ENCODE results near the gene RFNG.
"Not testable (repeated sequence)": the region's sequence is repeated elsewhere in the genome, so short reads cannot be mapped to it uniquely, and the experiment has no call there.

The RFNG gene

DNA sequence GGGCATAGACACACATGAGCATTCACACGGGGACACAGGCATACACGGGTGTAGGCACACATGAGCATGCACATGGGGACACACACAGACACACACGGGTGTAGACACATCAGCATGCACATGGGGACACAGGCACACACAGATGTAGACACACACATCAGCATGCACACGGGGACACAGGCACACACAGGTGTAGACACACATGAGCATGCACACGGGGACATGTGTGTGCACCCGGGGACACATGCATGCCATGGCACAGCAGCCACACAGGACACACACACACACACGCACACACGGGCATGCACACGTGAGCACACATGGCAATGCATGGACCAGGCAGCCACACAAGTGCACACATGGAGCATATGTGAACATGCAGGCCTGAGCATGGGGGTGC lies 9.0 kb downstream of the RFNG start:
- no peak for DNase-seq (ENCODE audit: low read depth in 2 of 2)

DNA sequence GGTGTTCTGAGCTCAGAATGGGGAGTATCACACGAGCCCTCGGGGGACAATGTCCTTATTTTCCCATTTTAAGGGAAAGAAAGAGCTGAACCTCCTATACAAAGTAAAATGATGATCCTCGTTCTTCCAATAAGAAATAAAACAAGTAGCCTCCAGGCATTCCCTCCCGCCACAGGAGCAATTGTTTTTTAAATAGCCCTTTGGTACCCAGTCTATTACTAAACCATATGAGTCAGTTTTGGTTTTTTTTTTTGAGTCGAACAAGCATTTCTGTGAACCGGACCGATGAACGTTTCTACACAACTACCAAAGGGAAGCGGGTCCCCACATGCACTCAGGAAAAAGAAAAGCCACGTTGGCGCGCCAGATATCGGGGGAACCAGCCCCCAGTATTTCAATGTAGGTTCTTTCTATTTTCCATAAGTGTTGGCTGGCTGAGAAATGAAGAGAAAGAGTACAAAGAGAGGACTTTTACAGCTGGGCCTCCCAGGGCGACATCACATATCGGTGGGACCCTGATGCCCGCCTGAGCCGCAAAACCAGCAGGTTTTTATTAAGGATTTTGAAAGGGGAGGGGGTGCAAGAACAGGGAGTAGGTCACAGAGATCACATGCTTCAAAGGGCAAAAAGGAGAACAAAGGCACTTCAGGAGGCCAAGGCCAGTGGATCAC lies 10.3 kb downstream of the RFNG start:
- no peak for DNase-seq (ENCODE audit: low read depth in 2 of 2)

DNA sequence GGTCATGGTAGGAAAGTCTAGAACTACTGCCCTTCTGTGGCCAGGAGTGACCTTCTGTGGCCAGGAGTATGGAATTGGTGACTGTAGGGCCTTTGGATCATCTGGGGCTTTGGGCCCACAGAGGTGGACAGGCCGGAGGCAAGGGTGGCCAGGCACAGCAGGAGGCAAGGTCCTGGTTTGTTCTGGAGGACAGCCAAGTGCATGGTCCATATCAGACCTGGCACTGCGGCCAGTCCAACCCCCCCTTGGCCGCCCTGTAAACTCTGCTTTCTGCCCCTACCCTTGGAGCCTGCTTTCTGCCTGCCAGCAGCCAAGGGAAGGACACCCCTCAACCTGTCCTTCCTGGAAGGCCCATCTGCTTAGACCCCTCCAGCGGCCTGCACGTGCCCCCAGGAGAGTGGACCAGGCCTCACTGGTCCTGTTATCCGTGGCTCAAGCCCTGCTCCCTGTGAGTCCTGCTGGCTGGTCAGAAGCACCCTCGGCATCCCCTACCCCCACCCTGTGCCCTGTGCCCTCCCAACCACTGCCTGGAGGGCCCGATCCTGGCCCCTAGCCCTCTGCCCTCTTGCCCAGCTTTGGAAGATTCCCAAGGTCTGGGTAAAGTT lies 11.8 kb downstream of the RFNG start:
- DNase-seq (ENCODE audit: low read depth in 2 of 2), result no peak

DNA sequence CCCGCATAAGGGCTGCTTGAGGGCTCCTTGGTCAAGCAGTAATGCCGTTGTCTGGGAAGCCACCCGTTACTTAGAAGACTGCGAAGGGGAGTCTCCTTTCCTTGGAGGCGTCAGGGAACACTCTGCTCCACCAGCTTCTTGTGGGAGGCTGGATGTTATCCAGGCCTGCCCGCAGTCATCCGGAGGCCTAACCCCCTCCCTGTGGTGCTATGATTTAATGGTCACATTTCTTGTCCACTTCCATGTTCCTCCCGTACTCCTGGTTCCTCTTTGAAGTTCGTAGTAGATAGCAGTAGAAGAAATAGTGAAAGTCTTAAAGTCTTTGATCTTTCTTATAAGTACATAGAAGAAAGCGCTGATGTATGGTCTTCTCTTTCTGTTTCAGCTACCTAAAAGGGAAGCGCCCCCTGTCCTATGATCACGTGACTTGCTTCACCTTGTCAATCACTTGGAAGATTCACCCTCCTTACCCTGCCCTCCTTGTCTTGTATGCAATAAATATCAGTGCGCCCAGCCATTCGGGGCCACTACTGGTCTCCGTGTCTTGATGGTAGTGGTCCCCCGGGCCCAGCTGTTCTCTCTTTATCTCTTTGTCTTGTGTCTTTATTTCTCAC lies 12.7 kb downstream of the RFNG start:
- DNase-seq (ENCODE audit: low read depth in 2 of 2), result not testable (repeated sequence)

DNA sequence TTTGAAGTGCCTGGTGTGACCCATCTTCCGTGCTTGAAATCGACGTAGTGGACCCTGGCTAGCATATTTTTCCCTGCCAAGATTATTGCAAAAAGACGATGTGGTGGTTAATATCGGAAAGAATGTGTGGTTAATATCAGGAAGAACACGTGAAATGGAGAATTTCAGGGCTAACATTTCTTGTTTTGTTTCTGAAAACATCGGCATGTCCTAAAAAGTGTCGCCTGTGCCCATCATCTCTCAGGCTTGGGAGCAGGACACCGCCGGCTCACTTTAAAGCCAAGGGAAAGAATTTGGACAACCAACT lies 13.8 kb downstream of the RFNG start:
- no peak for DNase-seq (ENCODE audit: low read depth in 2 of 2)

DNA sequence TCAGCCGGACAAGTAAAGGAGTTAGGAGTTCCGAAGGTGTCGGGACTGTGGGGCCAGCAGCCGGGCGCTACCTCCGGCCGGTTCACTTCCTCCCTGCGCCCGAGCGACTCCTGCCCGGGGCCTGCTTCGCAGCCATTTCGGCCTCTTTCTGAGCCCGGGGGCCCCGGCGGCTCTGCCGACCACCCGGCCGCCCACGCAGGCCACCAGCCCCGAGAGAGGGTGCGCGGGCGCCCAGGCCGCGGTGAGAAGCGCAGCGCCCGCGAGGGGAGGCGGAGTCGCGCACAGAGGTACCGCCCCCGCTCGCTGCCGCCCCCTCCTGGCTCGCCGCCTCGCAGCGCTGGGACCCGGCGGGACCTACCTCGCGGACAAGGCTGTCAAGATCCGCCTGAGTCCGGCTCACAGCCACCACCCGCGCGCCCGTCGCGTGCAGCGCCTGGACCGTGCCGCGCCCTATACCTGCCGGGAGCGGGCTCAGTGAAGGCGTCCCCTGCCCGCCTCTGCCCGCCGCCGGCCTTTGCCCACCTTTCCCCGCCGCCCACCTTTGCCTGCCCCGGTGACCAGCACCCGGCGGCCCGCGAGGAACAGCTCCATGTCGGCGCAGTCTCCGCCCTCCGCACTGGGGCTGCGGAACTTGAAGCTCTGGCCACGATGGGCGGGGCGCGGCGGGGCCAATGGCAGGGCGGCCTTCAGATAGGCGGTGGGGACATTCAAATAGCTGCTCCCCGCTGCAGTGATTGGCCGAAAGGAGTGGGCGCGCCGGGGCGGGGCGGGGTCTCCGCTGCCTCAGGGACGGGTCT lies 14.3 kb downstream of the RFNG start, which contains the start of gene DCXR:
Gene DCXR, minus strand, starts transcription at position 606 of the 797 bp plus-strand sequence. Its CDS starts 15 bp downstream, at position 591.
- DNase-seq (ENCODE audit: low read depth in 2 of 2), result peak; percentile 91 to 95

DNA sequence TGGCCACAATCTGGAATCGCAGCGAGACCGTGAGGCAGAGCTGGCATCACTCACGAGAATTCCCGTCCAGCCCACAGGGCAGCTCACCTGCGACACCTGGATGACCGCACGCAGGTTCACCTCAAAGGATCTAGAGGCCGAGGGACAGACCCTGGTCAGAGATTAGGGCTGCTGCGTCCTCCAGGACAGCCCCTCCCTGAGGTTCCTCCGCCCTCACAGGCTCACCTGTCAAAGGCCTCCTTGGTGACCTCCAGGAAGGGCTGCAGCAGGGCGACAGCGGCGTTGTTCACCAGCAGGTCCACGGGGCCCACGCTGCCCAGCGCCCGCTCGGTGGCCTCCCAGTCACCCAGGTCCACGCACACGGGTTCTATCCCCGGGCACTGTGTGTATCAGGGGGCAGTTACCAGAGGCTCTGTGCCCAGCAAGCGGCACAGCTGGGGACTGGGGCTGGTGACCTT lies 14.9 kb downstream of the RFNG start:
- no peak for DNase-seq (ENCODE audit: low read depth in 2 of 2)

DNA sequence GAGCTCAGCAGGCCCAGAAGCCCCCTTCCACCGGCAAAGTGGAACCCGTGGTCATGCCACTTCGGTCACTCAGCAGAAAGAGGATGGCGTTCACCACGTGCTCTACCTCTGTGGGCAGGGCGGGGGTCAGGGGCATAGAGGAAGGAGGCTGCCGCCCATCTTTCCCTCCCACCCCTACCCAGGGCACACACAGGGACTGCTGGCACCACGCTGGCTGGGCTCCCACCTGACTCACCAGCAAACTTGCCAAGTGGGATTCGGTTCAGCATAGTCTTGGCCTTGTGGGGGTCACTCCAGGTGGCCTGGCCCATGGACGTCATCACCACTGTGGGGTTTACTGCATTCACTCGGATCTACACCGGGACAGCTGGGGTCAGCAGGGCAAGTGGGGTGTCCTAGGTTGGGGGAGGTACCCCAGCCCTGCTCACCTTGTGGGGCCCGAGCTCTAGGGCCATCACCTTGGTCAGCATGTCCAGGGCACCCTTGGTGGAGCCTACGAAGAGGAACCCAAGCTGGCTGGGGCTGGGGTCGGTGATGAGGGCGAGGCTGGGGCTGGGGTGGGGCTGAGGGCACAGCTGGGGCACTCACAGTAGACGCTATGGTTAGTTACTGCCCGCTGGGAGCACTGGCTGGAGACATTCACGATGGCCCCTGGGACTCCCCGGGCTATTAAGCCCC lies 15.5 kb downstream of the RFNG start:
- DNase-seq (ENCODE audit: low read depth in 2 of 2), result no peak

DNA sequence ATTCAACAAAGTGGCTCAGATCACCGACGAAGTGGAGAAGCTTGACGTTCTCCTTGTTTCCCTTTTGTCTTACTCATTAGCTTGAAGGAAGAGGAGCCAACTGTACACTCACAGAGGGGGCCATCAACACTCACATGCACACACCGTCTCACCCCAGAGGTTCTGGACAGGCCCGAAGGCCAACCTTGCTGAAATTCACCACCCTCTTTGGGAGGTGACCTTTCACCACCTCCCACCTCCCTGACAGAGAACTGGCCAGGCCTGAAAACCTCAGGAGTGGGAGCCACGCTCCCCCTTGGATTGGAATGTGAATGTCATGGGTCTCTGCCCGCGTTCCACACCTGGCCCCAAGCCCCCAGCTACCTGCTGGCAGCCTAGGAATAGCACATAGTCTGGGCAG lies 16.1 kb downstream of the RFNG start:
- DNase-seq (ENCODE audit: low read depth in 2 of 2), result no peak

DNA sequence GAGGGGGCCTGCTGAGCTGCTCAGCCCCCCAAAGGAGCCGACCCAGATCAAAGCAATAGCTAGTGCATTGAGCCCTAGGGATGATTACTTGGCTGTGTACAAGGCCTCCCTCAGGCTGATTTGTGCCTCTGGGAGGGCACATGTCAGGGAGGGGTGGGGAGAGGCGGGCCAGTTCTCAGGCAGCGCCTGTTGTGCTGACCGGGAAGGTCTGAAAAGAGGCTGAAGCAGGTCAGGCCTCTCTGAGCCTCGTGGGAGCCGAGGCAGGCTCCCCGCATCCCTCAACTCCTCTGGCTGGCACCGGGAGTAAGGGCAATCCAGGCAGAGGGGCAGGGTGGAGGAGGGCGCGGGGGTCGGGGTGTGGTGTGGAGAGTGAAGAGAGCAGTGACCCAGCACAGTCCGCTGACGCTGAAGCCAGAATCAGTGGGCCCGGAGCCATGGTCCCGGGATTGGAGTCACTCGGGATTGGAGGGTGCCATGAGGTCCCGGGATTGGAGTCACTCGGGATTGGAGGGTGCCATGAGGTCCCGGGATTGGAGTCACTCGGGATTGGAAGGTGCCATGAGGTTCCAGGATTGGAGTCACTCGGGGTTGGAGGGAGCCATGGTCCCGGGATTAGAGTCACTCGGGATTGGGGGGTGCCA lies 17.1 kb downstream of the RFNG start:
- DNase-seq (ENCODE audit: low read depth in 2 of 2), result no peak

DNA sequence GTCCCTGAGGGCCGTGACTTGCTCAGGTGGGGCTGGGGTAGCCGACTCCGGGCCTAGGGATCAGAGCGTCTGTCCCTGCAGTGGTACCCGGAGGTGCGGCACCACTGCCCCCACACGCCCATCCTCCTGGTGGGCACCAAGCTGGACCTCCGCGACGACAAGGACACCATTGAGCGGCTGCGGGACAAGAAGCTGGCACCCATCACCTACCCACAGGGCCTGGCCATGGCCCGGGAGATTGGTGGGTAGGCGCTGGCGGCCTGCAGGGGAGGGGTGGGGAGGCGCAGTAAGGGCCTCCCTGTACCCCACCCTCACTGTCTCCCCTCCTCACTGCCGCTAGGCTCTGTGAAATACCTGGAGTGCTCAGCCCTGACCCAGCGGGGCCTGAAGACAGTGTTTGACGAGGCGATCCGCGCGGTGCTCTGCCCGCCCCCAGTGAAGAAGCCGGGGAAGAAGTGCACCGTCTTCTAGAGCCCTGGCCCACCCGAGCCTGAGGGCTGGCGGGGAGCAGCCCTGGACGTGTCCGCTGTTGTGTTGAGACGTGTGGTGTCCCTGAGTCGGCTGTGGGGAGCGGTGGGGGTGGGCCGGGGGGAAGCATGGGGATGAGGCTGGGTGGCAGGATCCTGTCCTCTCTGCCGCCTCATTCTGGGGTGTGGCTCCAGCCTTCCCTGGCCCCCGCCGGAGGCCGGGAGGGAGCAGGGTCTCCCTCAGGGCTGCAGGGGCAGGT lies 18.1 kb downstream of the RFNG start:
- DNase-seq (ENCODE audit: low read depth in 2 of 2), result no peak

DNA sequence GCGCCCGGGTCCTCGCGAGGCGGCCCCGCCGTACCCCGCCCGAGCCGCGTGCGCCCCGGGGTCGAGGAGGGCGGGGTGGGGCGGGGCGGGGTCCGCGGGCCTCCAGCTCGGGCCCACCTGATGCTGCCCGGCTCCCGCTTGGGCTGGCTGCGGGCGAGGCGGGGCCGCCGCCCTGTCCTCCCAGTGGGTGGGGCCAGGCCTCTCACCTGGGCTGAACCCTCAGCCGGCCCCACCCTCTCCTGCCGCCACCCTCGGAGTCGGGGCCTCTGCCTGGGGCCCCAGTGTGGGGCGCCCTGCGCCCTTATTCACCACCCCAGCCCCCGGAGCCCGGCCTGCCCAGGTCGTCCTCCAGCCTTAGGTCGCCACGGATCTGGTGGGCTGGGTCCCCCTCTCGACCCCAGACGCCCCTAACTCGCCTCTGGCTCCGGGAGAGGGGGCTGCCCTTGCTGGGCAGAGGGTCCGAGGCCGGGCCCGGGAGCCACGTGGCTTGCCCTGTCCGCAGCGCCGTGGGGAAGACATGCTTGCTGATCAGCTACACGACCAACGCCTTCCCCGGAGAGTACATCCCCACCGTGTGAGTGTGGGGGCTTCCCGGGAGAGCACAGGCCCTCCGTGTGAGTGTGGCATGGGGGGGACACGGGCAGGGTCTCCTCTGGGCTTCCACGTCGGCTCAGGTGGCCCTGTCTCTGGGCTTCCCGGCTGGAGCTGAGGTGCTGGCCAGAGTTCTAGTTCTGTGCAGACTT lies 19.6 kb downstream of the RFNG start:
- DNase-seq (ENCODE audit: low read depth in 2 of 2), result peak in 1 of 2 donors; percentile 55

DNA sequence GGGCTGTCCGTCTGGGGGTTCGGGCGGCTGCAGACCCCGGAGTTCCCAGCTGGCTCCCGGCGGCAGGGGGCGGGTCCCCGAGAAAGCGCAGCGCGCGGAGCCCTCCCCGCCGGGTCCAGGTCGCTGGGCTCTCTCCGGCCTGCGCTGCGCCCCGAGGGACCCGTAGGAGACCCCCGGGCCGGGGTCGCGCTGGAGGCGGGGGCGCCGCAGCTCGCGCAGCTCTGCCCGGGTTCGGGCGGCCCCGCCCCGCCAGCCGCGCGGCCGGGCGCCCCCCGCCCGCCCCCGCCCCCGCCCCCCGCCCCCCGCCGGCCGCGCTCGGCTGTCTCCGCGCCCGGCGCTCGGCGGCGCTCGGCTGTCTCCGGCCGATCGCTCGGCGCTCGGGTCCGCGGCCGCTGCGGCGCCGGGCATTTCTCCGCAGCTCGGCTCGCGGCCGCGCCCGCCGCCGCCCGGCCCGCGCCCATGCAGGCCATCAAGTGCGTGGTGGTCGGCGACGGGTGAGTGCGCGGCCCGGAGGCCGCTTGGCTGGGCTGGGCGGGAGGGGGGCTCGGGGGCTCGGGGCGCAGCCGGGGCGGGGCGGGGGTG lies 20.2 kb downstream of the RFNG start, which contains the start of gene RAC3:
Gene RAC3, plus strand, starts transcription at position 376 of the 582 bp plus-strand sequence. Its CDS starts 84 bp downstream, at position 460.
- DNase-seq (ENCODE audit: low read depth in 2 of 2), result no peak

DNA sequence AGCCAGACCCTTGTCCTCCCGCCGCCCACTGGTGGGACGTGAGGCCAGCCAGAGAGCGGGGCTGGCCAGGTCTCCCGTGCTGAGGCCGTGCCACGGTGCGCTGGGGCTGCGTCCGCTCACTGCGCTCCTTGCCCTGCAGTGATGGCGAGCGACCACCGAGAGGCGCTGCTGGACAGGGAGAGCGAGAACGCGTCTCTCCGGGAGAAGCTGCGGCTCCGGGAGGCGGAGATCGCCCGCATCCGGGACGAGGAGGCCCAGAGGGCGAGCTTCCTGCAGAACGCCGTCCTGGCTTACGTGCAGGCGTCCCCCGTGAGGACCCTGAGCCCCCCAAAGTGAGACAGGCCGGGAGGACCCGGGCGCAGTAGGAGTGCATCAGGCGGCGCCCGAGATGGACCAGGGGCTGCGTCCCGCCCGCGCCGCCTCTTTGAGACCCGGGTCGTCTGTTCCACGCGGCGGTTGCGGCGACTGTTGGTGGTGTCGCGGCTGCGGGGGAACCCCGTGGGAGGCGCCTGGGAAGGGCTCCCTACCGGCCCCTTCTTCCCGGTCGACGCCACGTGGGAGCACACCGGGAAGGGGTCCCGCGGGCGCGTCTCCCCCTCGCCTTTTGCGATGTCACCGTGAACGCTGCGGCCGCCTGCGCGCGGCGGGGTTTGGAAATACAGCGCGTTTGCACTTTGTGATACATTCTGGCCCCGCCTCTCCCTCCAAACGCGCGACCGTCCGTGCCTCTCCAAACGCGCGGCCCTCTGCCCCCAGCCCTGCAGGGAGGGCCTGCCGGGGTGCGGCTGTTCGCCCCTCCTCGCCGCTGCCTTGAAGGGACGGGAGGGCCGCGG lies 20.9 kb downstream of the RFNG start:
- DNase-seq (ENCODE audit: low read depth in 2 of 2), result peak; percentile 69 to 83

DNA sequence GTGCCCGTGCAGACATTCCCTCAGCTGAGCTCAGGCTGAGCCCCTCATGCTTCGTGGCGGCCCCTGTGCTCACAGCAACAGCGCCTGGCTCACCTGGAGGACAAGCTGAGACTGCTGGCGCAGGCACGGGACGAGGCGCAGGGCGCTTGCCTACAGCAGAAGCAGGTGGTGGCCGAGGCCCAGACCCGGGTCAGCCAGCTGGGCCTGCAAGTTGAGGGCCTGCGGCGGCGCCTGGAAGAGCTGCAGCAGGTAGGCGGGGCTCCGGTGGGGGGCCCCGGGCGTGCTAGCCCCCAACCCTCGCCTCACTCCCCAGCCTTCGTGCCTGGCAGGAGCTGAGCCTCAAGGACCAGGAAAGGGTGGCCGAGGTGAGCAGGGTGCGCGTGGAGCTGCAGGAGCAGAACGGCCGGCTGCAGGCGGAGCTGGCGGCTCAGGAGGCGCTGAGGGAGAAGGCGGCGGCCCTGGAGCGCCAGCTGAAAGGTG lies 21.6 kb downstream of the RFNG start:
- DNase-seq (ENCODE audit: low read depth in 2 of 2), result no peak

DNA sequence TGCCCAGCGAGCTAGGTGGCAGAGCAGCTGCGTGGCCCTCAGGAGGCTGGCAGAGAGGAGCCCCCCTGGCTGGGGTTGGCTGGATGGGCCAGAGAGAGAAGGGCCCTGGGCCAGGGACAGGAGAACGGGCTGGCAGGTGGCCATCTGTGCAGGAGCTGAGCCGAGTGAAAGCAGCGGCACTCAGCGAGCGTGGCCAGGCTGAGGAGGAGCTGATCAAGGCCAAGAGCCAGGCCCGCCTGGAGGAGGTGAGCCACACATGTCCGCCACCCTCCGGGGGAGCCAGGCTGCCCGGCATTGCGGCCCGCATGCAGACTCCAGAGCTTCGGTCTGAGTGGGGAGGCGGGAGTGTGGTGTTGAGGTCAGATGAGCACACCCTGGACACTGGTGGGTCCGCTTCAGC lies 22.2 kb downstream of the RFNG start:
- no peak for DNase-seq (ENCODE audit: low read depth in 2 of 2)

DNA sequence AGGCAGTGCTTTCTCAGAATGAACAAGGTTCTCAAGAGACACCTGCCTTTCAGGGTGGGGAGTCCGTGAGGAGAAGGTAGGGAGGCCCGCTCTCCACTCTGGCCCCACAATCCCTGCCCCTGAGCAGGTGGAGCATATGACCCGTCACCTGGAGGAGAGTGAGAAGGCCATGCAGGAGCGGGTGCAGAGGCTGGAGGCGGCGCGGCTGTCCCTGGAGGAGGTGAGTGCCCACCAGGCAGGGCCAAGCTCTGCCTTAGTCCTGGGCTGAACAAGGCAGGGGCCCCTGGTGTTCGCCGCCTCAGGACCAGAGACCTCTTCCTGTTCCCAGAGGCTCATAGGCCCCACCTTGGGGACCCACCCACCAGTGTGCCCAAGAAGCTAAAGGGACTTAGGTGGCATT lies 22.6 kb downstream of the RFNG start:
- no peak for DNase-seq (ENCODE audit: low read depth in 2 of 2)

DNA sequence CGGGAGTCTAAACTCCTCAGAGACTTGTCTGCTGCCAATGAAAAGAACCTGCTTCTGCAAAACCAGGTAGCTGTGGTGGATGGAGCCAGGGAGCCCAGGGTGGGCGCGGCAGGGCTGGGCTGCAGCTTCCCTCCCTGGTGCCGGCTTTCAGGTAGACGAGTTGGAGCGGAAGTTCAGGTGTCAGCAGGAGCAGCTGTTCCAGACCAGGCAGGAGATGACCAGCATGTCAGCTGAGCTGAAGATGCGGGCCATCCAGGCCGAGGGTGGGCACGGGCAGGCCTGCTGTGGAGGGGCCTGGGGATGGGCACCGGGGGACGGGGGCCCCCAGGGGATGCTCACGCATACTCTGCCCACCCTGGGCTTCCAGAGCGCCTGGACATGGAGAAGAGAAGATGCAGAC lies 23.4 kb downstream of the RFNG start:
- no peak for DNase-seq (ENCODE audit: low read depth in 2 of 2)

Data from stimulated activated CD4-positive, alpha-beta T cell treated with anti-CD3 and anti-CD28 coated beads, Interleukin-15, amount 100 ng/mL, for 48 hours (primary cell).